Transverse colon (tissue), 4 donors: ENCODE results near the gene GPR15. TPM values are rescaled to one million over a fixed set of nuclear protein-coding genes. Genes with fewer than 3 reads are reported as not detected.

ENCODE experiments used
- DNase-seq: peaks from one replicate; pipeline ENCODE4 v3.0.0-alpha.2; 2019
- H3K27ac ChIP-seq, 4 donors: fragments of 200-600 bp; sonication (generic); 2 replicates each; pipeline ENCODE4 v1.5.1; 2016 to 2018; ENCODE audit warnings: inconsistent platforms in 4 of 4
- H3K27me3 ChIP-seq: fragments of 200-600 bp; sonication (generic); 2 replicates; pipeline ENCODE4 v1.5.1; 2017; ENCODE audit warnings: inconsistent platforms
- H3K36me3 ChIP-seq, 4 donors: fragments of 200-600 bp; sonication (generic); 2 replicates each; pipeline ENCODE4 v1.5.1; 2017 to 2019; ENCODE audit warnings: inconsistent platforms in 4 of 4
- H3K4me1 ChIP-seq, 4 donors: fragments of 200-600 bp; sonication (generic); 2 replicates each; pipeline ENCODE4 v1.5.1; 2017 to 2020; ENCODE audit warnings: inconsistent platforms in 4 of 4
- H3K4me3 ChIP-seq, 4 donors: fragments of 200-600 bp; sonication (generic); 1 replicate in 1 of 4; 2 replicates in 3 of 4; pipeline versions ENCODE4 v1.5.1 to v1.6.1; 2017 to 2019; ENCODE audit warnings: inconsistent platforms in 4 of 4
- H3K9me3 ChIP-seq, 2 donors: fragments of 200-600 bp; sonication (generic); 2 replicates each; pipeline ENCODE4 v1.5.1; 2017 to 2019; ENCODE audit warnings: inconsistent platforms in 2 of 2
- CTCF ChIP-seq, 5 experiments: fragments of 200-600 bp in 3 of 5; fragments of 450-650 bp in 2 of 5; sonication (generic) in 3 of 5; IDR thresholded peaks; 1 replicate in 2 of 5; 2 replicates in 3 of 5; pipeline ENCODE4 v1.5.1; 2016 to 2017; ENCODE audit warnings: antibody characterized with exemption in 5 of 5, inconsistent platforms in 3 of 5, mild to moderate bottlenecking in 2 of 5, moderate library complexity in 1 of 5
- EP300 ChIP-seq: sonication (generic); formaldehyde crosslinking; IDR thresholded peaks from one replicate; pipeline ENCODE4 v1.6.1; 2017; ENCODE audit warnings: antibody characterized with exemption, low read depth
- POLR2A ChIP-seq: fragments of 450-650 bp; IDR thresholded peaks from one replicate; pipeline ENCODE4 v1.6.1; 2016; ENCODE audit warnings: antibody characterized with exemption, mild to moderate bottlenecking, moderate library complexity
- POLR2AphosphoS5 ChIP-seq, 3 donors: sonication (generic); formaldehyde crosslinking; IDR thresholded peaks; one replicate each; pipeline ENCODE4 v1.6.1; 2016; ENCODE audit warnings: antibody characterized with exemption in 3 of 3
- WGBS, 2 donors: methylation state at CpG; one replicate each; pipeline ENCODE4 v1.1.5; 2018; ENCODE audit warnings: low coverage in 1 of 2; 5-methylcytosine and 5-hydroxymethylcytosine counted together
- in situ Hi-C, 4 donors: fragments of 200-750 bp; cut with MboI; loops; one replicate each; pipeline versions ENCODE4 v1.15.0 to v1.15.1; 2017; ENCODE audit warnings: low sequenced_read_pairs in 3 of 4, low pct_ligation_motif_present in 1 of 4, low pct_unique_long_range_greater_than_20kb in 1 of 4
- intact Hi-C: fragments of 100-400 bp; cut with DNase I; formaldehyde crosslinking; loops from one replicate; pipeline ENCODE4 v1.15.1; 2023; ENCODE audit warnings: low total_unique reads
- total RNA-seq, 4 donors: library from RNA; depleted of rRNA; stranded (reverse); fragments of >200 nt; gene quantifications; one replicate each; pipeline ENCODE4 v1.1.0, GENCODE V29; 2016

Gene GPR15
- total RNA-seq, 4 donors from 2014 or later = 0.60 to 11.7 (median 5.5) TPM

GRCh38 chr3:98512576-98512975 is 19.2 kb upstream of the GPR15 start:
- Histone ChIP-seq H3K9me3 (no peaks in the 10 kb centered on the region), H3K4me1 (no peaks in the 10 kb centered on the region), H3K36me3 (peaks cover 0 to 19% (median 8%) of the 10 kb centered on the region in 4 donors), H3K27me3 (no peaks in the 10 kb centered on the region), H3K4me3 (no peak overlapping the region), H3K27ac (no peak overlapping the region)
- 88 to 89% methylated on average over 4 of the region's 4 CpGs for WGBS, 2 donors
- intact Hi-C loops (no loop called here), in situ Hi-C loops (loop anchor here in 1 of 4 donors (10.0 kb wide), 1 partner anchor 72 kb away; no protein-coding TSS in a partner anchor)
- no peak for DNase-seq
- TF ChIP-seq POLR2A (no peak), EP300 (no peak), POLR2AphosphoS5 (IDR thresholded peaks at IDR 0.05) (no peak)

GRCh38 chr3:98513091-98513511 is 18.7 kb upstream of the GPR15 start:
- intact Hi-C loops = no loop called here

GRCh38 chr3:98513736-98514135 is 18.0 kb upstream of the GPR15 start:
- peaks cover 0 to 26% (median 10%) of the 10 kb centered on the region in 4 donors for H3K36me3 ChIP-seq
- in situ Hi-C loops = loop anchor here in 1 of 4 donors (10.0 kb wide), 1 partner anchor 71 kb away; no protein-coding TSS in a partner anchor
- 95 to 97% methylated on average over 3 of the region's 3 CpGs for WGBS, 2 donors
- H3K4me3 ChIP-seq = no peak overlapping the region
- intact Hi-C loops = no loop called here
- H3K27ac ChIP-seq = no peak overlapping the region
- H3K27me3 ChIP-seq = no peaks in the 10 kb centered on the region
- no peaks in the 10 kb centered on the region for H3K9me3 ChIP-seq
- no peak for TF ChIP-seq POLR2A
- no peak for TF ChIP-seq CTCF (IDR thresholded peaks at IDR 0.05)
- no peak for TF ChIP-seq POLR2AphosphoS5 (IDR thresholded peaks at IDR 0.05)
- no peak for TF ChIP-seq EP300
- DNase-seq = no peak
- H3K4me1 ChIP-seq = no peaks in the 10 kb centered on the region

More at GRCh38 chr3:98513091-98513511, 18.7 kb upstream of the GPR15 start:
- H3K4me1 ChIP-seq = no peaks in the 10 kb centered on the region
- H3K4me3 ChIP-seq = no peak overlapping the region
- no peak for DNase-seq
- 66 to 79% methylated on average over 2 to 4 of the region's 4 CpGs for whole genome bisulfite sequencing, 2 donors
- H3K27me3 ChIP-seq = no peaks in the 10 kb centered on the region
- no peak overlapping the region for H3K27ac ChIP-seq
- H3K36me3 ChIP-seq = peaks cover 0 to 20% (median 10%) of the 10 kb centered on the region in 4 donors
- in situ Hi-C loops = loop anchor here in 1 of 4 donors (10.0 kb wide), 1 partner anchor 72 kb away; no protein-coding TSS in a partner anchor
- H3K9me3 ChIP-seq = no peaks in the 10 kb centered on the region
- TF ChIP-seq EP300 (no peak), POLR2AphosphoS5 (IDR thresholded peaks at IDR 0.05) (no peak), POLR2A (no peak), CTCF (IDR thresholded peaks at IDR 0.05) (no peak)

GRCh38 chr3:98514948-98515347 is 16.8 kb upstream of the GPR15 start:
- no peak overlapping the region for H3K4me3 ChIP-seq
- H3K4me1 ChIP-seq = no peaks in the 10 kb centered on the region
- no peak overlapping the region for H3K27ac ChIP-seq
- intact Hi-C loops = no loop called here
- H3K36me3 ChIP-seq = peaks cover 0 to 29% (median 10%) of the 10 kb centered on the region in 4 donors
- in situ Hi-C loops = loop anchor here in 1 of 4 donors (10.0 kb wide), 1 partner anchor 70 kb away; no protein-coding TSS in a partner anchor
- TF ChIP-seq EP300 (no peak), CTCF (IDR thresholded peaks at IDR 0.05) (no peak), POLR2A (no peak), POLR2AphosphoS5 (IDR thresholded peaks at IDR 0.05) (no peak)
- no peaks in the 10 kb centered on the region for H3K9me3 ChIP-seq
- 89 to 97% methylated on average over 1 of the region's 1 CpG for WGBS, 2 donors
- no peak for DNase-seq
- H3K27me3 ChIP-seq = no peaks in the 10 kb centered on the region
